Ovary (tissue), 3 donors: Measurements from ENCODE around the gene CC2D1A.

Experiments
- CTCF ChIP-seq, 3 donors: fragments of 450-650 bp in 2 of 3; fragments of 200-600 bp in 1 of 3; IDR thresholded peaks; one replicate each; pipeline versions ENCODE4 v1.5.1 to v1.8.0; 2016 to 2022; ENCODE audit warnings: antibody characterized with exemption in 3 of 3, mild to moderate bottlenecking in 1 of 3
- EP300 ChIP-seq: sonication (generic); formaldehyde crosslinking; IDR thresholded peaks from one replicate; pipeline ENCODE4 v1.6.1; 2017; ENCODE audit warnings: antibody characterized with exemption
- POLR2A ChIP-seq: fragments of 450-650 bp; IDR thresholded peaks from one replicate; pipeline ENCODE4 v1.6.1; 2017; ENCODE audit warnings: antibody characterized with exemption, mild to moderate bottlenecking, moderate library complexity
- donor health status: DM: no; HTN: no; CAD: no.

- TF ChIP-seq POLR2A (no peak), CTCF (IDR thresholded peaks at IDR 0.05) (no peak), EP300 (no peak)
Observed at GRCh38 chr19:13887018-13887436, 19.0 kb upstream of the CC2D1A start.
